PFSK-1 (cell line): ENCODE data around the gene AKIRIN1.

Experiments
- FOXP2 ChIP-seq: optimal IDR thresholded peaks from 2 replicates; pipeline ENCODE3; 2011; ENCODE audit warnings: borderline replicate concordance, control low read depth, inconsistent platforms; ENCODE audit not compliant: insufficient read depth; ENCODE audit errors: extremely low read length, extremely low read depth
- POLR2AphosphoS5 ChIP-seq: IDR thresholded peaks from 2 replicates; pipeline ENCODE4 v1.6.1; 2012; ENCODE audit warnings: low read depth, mild to moderate bottlenecking, control low read depth, low read length, moderate library complexity
- REST ChIP-seq, 2 experiments: IDR thresholded peaks; 2 replicates each; pipeline versions ENCODE4 v1.6.1 to v1.8.0; 2011 to 2012; ENCODE audit warnings: low read depth in 2 of 2, low read length in 2 of 2, control low read depth in 1 of 2, inconsistent platforms in 1 of 2, mild to moderate bottlenecking in 1 of 2, moderate library complexity in 1 of 2; ENCODE audit not compliant: insufficient read depth in 1 of 2
- SIN3A ChIP-seq: IDR thresholded peaks from 2 replicates; pipeline ENCODE4 v1.6.1; 2012; ENCODE audit warnings: mild to moderate bottlenecking, low read length, moderate library complexity, borderline replicate concordance; ENCODE audit not compliant: insufficient read depth
- TAF1 ChIP-seq: IDR thresholded peaks from 2 replicates; pipeline ENCODE4 v1.6.1; 2012; ENCODE audit warnings: low read length, control low read depth, borderline replicate concordance; ENCODE audit not compliant: insufficient read depth

Gene AKIRIN1

DNA sequence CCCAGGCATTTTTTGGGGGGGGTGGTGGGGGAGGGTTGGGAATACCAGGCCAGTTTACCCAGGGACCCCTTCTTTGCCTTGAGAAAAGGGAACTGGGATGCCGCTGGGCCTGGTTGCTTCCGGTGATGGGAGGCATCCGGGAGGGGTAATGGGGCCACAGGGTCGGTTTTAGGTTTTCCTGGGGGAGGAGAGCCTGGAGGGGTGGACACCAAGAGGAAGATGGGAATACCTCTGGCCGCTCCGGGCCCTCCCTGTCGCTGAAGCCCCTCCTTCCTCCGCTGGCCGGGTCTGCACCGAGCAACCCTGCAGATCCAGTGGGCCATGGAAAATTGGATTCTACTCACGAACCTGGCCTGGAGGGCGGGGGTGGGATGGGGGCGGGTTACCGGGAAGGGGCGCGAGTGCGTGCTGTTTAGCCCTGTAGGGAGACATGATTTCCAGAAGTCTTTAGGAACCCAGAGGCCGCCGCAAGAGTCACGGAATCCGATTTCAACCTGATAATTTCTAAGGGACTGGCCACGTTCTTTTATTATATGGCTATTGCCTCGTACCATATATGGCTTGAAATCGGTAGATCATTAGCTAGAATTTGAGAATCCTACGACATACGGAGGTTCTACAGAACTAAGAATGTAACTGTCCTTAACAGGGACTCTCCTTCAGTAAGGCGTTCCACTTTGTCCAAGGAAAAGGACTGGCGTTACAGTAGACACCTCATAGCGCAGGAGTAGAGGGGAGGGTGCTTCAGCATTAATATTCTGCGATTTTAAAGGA, 749 bp downstream of the AKIRIN1 start:
- TF ChIP-seq FOXP2 = no peak
- no peak for TF ChIP-seq SIN3A
- TF ChIP-seq POLR2AphosphoS5 = no peak
- TF ChIP-seq REST (IDR thresholded peaks at IDR 0.05; ENCODE audit: insufficient read depth in 1 of 2, low read depth in 2 of 2, low read length in 2 of 2) = no peak

DNA sequence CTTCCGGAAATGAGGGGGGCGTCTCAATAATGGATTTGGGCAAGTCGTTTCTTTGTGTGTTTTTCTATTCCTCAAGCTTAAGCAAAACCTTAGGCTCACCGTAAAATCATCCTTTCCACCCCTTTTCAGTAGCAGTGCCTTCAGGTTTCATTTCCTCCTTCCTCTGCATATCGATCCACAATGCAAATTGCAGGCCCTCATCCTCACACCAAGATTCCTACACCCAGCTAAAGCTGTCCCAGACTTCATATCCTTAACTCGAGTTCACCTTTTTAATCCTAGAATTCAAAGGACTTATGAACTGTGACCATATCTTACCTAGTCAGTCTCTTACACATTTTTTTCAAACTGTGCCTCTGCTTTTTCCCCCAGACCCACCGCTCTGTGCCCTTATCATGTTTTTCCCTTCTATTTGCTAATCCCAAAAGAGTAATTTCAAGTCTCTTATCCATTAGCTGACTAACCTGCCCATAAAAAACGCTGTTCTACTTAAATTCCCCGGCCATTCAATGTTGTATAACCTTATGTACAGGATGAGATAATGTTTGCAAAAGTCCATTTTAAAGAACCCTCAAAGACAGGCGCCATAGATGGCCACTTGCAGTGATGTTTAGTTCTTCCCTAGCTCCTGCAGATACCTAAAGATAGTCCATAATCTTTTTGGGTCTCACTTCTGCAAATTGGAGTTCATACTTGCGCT, 1.5 kb downstream of the AKIRIN1 start:
- TF ChIP-seq FOXP2 (no peak), POLR2AphosphoS5 (no peak), REST (IDR thresholded peaks at IDR 0.05; ENCODE audit: insufficient read depth in 1 of 2, low read depth in 2 of 2, low read length in 2 of 2) (no peak), SIN3A (no peak), TAF1 (no peak)

GRCh38 chr1:38994196-38994595, 3.1 kb downstream of the AKIRIN1 start:
- TF ChIP-seq SIN3A (no peak), FOXP2 (no peak), TAF1 (no peak), POLR2AphosphoS5 (no peak), REST (IDR thresholded peaks at IDR 0.05; ENCODE audit: insufficient read depth in 1 of 2, low read depth in 2 of 2, low read length in 2 of 2) (no peak)

DNA sequence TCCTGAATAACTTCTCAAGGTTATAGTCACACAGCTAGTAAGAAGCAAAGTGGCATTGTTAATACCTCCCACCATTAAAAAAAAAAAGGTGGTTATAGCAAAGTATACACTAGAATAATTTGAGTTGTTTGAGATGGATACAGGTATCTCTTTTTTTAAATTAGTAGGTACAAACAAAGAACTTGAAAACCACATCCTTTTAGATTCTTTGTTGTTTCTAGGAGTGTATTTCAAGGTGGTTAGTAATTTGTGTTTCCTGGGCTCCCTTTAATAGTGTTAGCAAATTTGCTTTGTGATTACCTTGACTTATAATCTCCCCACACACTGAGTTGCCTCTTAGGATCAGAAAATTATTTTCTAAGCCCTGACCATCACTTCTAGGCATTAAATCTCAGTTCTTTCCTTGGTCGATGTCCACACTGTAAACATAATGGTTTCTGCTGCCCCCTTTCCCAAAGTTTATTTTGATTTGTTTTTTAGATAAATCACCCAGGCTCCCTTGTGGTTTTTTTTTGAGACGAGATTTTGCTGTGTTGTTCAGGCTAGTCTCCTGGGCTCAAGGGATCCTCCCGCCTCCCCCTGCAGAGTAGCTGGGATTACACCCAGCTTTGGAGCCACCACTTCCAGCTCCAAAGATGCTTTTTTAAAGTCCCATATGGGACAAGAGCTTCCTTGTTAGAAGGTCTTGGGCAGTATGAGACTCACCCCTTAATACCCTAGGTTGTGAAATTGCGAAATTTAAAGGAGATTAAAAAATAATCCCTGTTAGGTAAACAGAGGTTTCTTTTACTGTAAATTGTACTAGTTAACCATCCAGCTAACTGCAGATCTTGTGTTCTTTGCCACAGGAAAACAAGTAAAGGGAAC, 6.2 kb downstream of the AKIRIN1 start:
- TF ChIP-seq TAF1 (no peak), FOXP2 (no peak), POLR2AphosphoS5 (no peak), SIN3A (no peak), REST (IDR thresholded peaks at IDR 0.05; ENCODE audit: insufficient read depth in 1 of 2, low read depth in 2 of 2, low read length in 2 of 2) (no peak)
